Effector CD4-positive, alpha-beta T cell (primary cell): ENCODE results near the gene CD28.
"Not testable (repeated sequence)": the region's sequence is repeated elsewhere in the genome, so short reads cannot be mapped to it uniquely, and the experiment has no call there.

Experiments
- DNase-seq: peaks from one replicate; pipeline ENCODE4 v3.0.0-alpha.2; 2020

CD28 gene

GRCh38 chr2:203785391-203786110, 79.1 kb downstream of the CD28 start:
- not testable (repeated sequence) for DNase-seq

GRCh38 chr2:203786549-203787351, 80.3 kb downstream of the CD28 start:
- no peak for DNase-seq

GRCh38 chr2:203787979-203788378, 81.5 kb downstream of the CD28 start:
- no peak for DNase-seq
